ENCODE results near the gene PPM1B. TPM values are rescaled to one million over a fixed set of nuclear protein-coding genes. Genes with fewer than 3 reads are reported as not detected.

The PPM1B gene
- total and polyA plus RNA-seq, 2 donors (not counting 1 experiment from before 2014, with no cell fraction given): 25.8 to 34.5 TPM

GRCh38 chr2:44244135-44244871, 75.6 kb downstream of the PPM1B start:
- Histone ChIP-seq H3K4me3 (replicated peaks in 1 of 4; ENCODE audit: control extremely low read depth in 1 of 4, insufficient read depth in 1 of 4, low read depth in 3 of 4, low read length in 4 of 4) (peak overlapping the region; percentile 36 to 48 (median 44)), H3K4me1 (ENCODE audit: control insufficient read depth, extremely low read depth, insufficient read depth, low read length) (peaks cover 2% of the 10 kb centered on the region), H3K27ac (ENCODE audit: insufficient read depth, low read length) (no peak overlapping the region), H4K20me1 (ENCODE audit: control insufficient read depth, extremely low read depth, insufficient read depth, low read length) (no peaks in the 10 kb centered on the region), H3K9me3 (ENCODE audit: control insufficient read depth, insufficient read depth, low read depth, low read length) (no peaks in the 10 kb centered on the region), H3K9ac (ENCODE audit: insufficient read depth, low read length) (peak overlapping the region; percentile 1), H3K27me3 (ENCODE audit: control insufficient read depth, insufficient read depth, low read length) (no peaks in the 10 kb centered on the region), H2AFZ (ENCODE audit: low read length) (no peak overlapping the region), H3K4me2 (ENCODE audit: extremely low read depth, insufficient read depth, low read length) (peak overlapping the region; percentile 76), H3K36me3 (ENCODE audit: control insufficient read depth, insufficient read depth, low read length) (no peaks in the 10 kb centered on the region), H3K79me2 (ENCODE audit: control insufficient read depth, insufficient read depth, low read length) (no peaks in the 10 kb centered on the region)
- TF ChIP-seq CTCF (conservative IDR thresholded peaks at IDR 0.05 in 1 of 2, IDR thresholded peaks at IDR 0.05 in 1 of 2; ENCODE audit: low read depth in 1 of 2, low read length in 2 of 2) (peak; percentile 48 to 51), EZH2 (IDR thresholded peaks at IDR 0.05; ENCODE audit: low read length, missing control alignments) (no peak)
- peak; percentile 62 to 76 for DNase-seq (ENCODE audit: low read depth in 2 of 2)

- peak overlapping the region; percentile 29 for H3K4me2 ChIP-seq (ENCODE audit: extremely low read depth, insufficient read depth, low read length)
- H4K20me1 ChIP-seq (ENCODE audit: control insufficient read depth, extremely low read depth, insufficient read depth, low read length): no peaks in the 10 kb centered on the region
- H3K9ac ChIP-seq (ENCODE audit: insufficient read depth, low read length): no peak overlapping the region
- H2AFZ ChIP-seq (ENCODE audit: low read length): no peak overlapping the region
- no peaks in the 10 kb centered on the region for H3K79me2 ChIP-seq (ENCODE audit: control insufficient read depth, insufficient read depth, low read length)
- no peaks in the 10 kb centered on the region for H3K27me3 ChIP-seq (ENCODE audit: control insufficient read depth, insufficient read depth, low read length)
- no peaks in the 10 kb centered on the region for H3K9me3 ChIP-seq (ENCODE audit: control insufficient read depth, insufficient read depth, low read depth, low read length)
- no peaks in the 10 kb centered on the region for H3K36me3 ChIP-seq (ENCODE audit: control insufficient read depth, insufficient read depth, low read length)
- DNase-seq (ENCODE audit: low read depth in 2 of 2): no peak
- no peak overlapping the region for H3K4me3 ChIP-seq (replicated peaks in 1 of 4; ENCODE audit: control extremely low read depth in 1 of 4, insufficient read depth in 1 of 4, low read depth in 3 of 4, low read length in 4 of 4)
- no peak overlapping the region for H3K27ac ChIP-seq (ENCODE audit: insufficient read depth, low read length)
- peaks cover 2% of the 10 kb centered on the region for H3K4me1 ChIP-seq (ENCODE audit: control insufficient read depth, extremely low read depth, insufficient read depth, low read length)
- TF ChIP-seq CTCF (conservative IDR thresholded peaks at IDR 0.05 in 1 of 2, IDR thresholded peaks at IDR 0.05 in 1 of 2; ENCODE audit: low read depth in 1 of 2, low read length in 2 of 2): no peak
Measured at GRCh38 chr2:44245083-44245861, 76.6 kb downstream of the PPM1B start.

- Histone ChIP-seq H3K4me3 (replicated peaks in 1 of 4; ENCODE audit: control extremely low read depth in 1 of 4, insufficient read depth in 1 of 4, low read depth in 3 of 4, low read length in 4 of 4) (no peak overlapping the region), H3K4me2 (ENCODE audit: extremely low read depth, insufficient read depth, low read length) (no peak overlapping the region)
Measured at GRCh38 chr2:44246436-44246835, 77.8 kb downstream of the PPM1B start.

More at GRCh38 chr2:44246436-44246835, 77.8 kb downstream of the PPM1B start:
- Histone ChIP-seq H4K20me1 (ENCODE audit: control insufficient read depth, extremely low read depth, insufficient read depth, low read length) (no peaks in the 10 kb centered on the region), H3K27ac (ENCODE audit: insufficient read depth, low read length) (no peak overlapping the region), H3K9me3 (ENCODE audit: control insufficient read depth, insufficient read depth, low read depth, low read length) (no peaks in the 10 kb centered on the region), H3K27me3 (ENCODE audit: control insufficient read depth, insufficient read depth, low read length) (no peaks in the 10 kb centered on the region), H3K4me1 (ENCODE audit: control insufficient read depth, extremely low read depth, insufficient read depth, low read length) (peaks cover 2% of the 10 kb centered on the region), H2AFZ (ENCODE audit: low read length) (no peak overlapping the region), H3K36me3 (ENCODE audit: control insufficient read depth, insufficient read depth, low read length) (no peaks in the 10 kb centered on the region), H3K79me2 (ENCODE audit: control insufficient read depth, insufficient read depth, low read length) (no peaks in the 10 kb centered on the region), H3K9ac (ENCODE audit: insufficient read depth, low read length) (no peak overlapping the region)
- peak in 1 of 2 donors; percentile 55 for DNase-seq (ENCODE audit: low read depth in 2 of 2)
- TF ChIP-seq EZH2 (IDR thresholded peaks at IDR 0.05; ENCODE audit: low read length, missing control alignments): no peak
- no peak for TF ChIP-seq CTCF (conservative IDR thresholded peaks at IDR 0.05 in 1 of 2, IDR thresholded peaks at IDR 0.05 in 1 of 2; ENCODE audit: low read depth in 1 of 2, low read length in 2 of 2)

Measured in fibroblast of lung (primary cell).